T-helper 1 cell treated with Interleukin-12 subunit alpha and Interleukin-12 subunit beta and Interleukin-4 antibody, amounts not matched to agents 30 μg/mL and 1 μg/mL, for 36 hours (primary cell): ENCODE results near the gene MACROH2A1.
A peak's percentile ranks its signal among the peaks of the same experiment; 100 is the strongest.

Experiments used
- H3K27ac Mint-ChIP-seq: one replicate; pipeline ENCODE4 v1.8.0; 2021; ENCODE audit warnings: mild to moderate bottlenecking, mixed read lengths
- H3K27me3 Mint-ChIP-seq: one replicate; pipeline ENCODE4 v1.8.0; 2021; ENCODE audit warnings: low read depth, mixed read lengths
- H3K36me3 Mint-ChIP-seq: one replicate; pipeline ENCODE4 v1.8.0; 2021; ENCODE audit warnings: low read depth, mixed read lengths
- H3K4me1 Mint-ChIP-seq: one replicate; pipeline ENCODE4 v1.8.0; 2021; ENCODE audit warnings: low read depth, mixed read lengths
- H3K4me3 Mint-ChIP-seq: one replicate; pipeline ENCODE4 v1.8.0; 2021; ENCODE audit warnings: mild to moderate bottlenecking, moderate library complexity, mixed read lengths
- H3K9me3 Mint-ChIP-seq: one replicate; pipeline ENCODE4 v1.8.0; 2021; ENCODE audit warnings: mixed read lengths

Gene MACROH2A1

DNA sequence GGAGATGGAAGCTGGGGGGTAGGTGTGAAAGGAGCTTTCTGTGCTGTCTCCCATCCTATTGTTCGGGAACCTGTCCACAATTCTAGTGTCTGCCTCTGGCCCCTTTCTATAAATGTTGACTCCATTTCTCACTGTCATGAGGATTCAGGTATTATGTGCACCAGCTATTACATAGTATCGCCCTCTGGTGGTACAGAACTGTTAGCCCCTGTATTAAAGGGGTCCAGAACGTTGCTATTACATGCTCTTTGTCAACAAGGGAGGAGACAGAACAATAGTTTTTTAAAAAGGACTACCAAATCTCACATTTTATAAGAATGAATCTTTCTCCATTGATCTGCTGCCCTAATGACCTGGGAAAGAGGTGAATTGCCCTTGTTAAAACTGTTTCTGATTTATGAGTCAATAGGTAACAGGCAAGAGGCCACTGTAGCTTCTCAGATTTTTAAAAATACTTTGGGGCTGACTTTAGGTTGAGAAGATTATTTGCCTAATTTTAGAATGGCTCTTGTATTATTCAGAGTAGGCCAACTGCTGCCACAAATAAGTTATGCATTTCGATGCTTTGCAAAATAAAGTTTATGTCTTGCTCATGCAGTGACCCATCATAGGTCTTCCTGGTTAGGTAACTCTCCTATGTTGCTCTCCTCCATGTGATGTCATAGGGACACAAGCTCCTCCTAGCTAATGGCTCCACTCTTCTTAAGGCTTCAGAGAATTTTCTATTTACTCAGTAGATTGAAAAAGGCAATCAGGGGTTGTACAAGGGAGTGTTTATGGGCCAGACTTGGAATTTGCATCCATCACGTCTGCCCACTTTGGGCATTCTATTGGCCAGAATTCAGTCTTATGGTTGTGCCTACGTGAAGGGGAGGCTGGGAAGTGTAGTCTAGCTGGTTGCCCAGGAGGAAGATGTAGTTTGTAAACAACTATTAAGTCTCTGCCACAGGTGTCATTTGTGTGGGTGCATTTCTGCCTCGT is 27.4 kb upstream of the MACROH2A1 start:
- H3K36me3 Mint-ChIP-seq: peaks cover 3% of the 10 kb centered on the region
- H3K9me3 Mint-ChIP-seq: peaks cover 4% of the 10 kb centered on the region
- peaks cover 18% of the 10 kb centered on the region for H3K27me3 Mint-ChIP-seq
- no peak overlapping the region for H3K4me3 Mint-ChIP-seq
- H3K4me1 Mint-ChIP-seq: peaks cover 18% of the 10 kb centered on the region
- peak overlapping the region; percentile 74 for H3K27ac Mint-ChIP-seq

DNA sequence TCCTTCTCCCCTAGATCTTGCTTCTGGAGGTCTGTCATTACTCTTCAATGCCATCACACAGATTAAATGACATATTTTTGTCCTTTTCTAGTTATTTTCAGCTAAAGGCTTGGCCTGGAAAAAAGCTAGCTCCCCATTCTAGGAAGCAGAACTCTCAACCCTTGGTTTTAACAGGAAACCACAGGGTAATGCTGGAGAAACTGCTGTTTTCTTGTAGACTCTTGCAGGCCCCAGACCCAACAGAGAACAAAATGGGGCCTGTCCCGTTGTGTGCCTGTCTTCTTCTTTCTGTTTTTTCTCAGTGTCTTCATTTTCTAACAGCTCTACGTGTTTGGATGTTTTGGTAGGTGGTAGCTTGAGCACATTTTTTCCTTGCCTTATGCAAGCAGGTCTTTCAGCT is 26.6 kb upstream of the MACROH2A1 start:
- H3K4me1 Mint-ChIP-seq: peaks cover 18% of the 10 kb centered on the region
- peaks cover 26% of the 10 kb centered on the region for H3K27me3 Mint-ChIP-seq
- no peak overlapping the region for H3K4me3 Mint-ChIP-seq
- H3K9me3 Mint-ChIP-seq: peaks cover 4% of the 10 kb centered on the region
- H3K36me3 Mint-ChIP-seq: peaks cover 3% of the 10 kb centered on the region
- H3K27ac Mint-ChIP-seq: peak overlapping the region; percentile 74

DNA sequence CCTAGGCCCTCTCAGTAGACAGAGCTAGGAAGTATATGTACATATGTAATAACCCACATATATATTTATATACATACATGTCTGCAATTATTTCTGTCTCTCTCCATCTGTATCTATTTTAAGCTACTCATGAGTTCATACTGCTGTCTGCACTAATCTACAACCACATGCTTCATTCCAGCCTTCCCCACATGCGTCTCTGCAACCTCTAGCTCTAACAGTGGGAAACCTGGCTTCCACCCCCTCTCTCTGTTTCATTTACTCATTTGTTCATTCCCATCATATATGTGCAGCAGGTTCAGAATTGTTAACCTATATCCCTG is 24.8 kb upstream of the MACROH2A1 start:
- Mint-ChIP-seq H3K4me3 (no peak overlapping the region), H3K27me3 (peaks cover 38% of the 10 kb centered on the region), H3K4me1 (peaks cover 18% of the 10 kb centered on the region), H3K27ac (no peak overlapping the region), H3K36me3 (peaks cover 3% of the 10 kb centered on the region), H3K9me3 (peaks cover 3% of the 10 kb centered on the region)

DNA sequence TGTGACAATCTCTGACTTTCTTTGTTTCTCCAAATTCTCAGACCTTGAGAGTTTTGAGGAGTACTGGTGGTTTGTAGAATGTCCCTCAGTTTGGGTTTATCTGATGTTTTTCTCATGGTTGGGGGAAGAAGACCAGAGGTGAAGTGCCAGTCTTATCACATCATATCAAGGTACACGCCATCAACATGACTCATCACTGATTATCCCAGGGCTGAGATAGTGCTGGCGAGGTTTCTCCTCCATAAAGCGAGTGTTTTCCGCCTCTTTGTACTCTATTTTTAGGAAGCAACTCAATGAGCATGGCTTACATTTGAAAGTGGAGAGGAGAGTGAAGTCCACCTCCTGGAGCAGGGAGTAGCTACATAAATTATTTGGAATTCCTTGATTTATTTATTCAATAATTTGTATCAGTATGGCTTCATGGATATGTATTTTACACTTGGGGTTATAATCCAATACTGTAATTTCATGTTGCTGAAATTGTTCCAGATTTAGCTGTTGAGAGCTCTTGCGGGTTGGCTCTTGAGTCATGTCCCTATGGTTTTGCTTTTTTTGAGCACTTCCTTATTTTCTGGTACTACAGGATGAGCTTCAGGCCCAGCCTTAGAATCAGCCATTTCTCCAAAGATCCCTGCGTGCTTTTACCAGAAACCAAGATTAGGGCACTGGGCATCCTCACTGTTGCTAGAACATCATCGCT is 24.3 kb upstream of the MACROH2A1 start:
- Mint-ChIP-seq H3K4me3 (no peak overlapping the region), H3K9me3 (no peaks in the 10 kb centered on the region), H3K4me1 (peaks cover 18% of the 10 kb centered on the region), H3K27ac (no peak overlapping the region), H3K27me3 (peaks cover 39% of the 10 kb centered on the region), H3K36me3 (no peaks in the 10 kb centered on the region)

DNA sequence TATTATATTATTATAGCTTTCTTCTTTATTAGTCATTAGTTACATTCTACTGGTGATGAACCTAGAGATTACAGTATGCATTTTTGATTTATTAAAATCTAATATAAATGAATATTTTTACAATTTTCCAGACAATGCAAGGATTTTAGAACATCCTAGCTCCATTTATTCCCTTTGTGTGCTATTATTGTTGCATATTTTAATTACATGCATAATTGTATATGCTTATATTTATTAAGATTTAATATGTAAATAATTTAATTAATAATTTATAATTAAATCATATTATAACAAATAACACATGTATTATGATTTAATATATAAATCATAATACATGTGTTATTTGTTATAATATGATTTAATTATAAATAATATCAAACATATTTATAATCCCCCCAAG is 23.4 kb upstream of the MACROH2A1 start:
- Mint-ChIP-seq H3K36me3 (no peaks in the 10 kb centered on the region), H3K27ac (no peak overlapping the region), H3K4me1 (peaks cover 18% of the 10 kb centered on the region), H3K9me3 (no peaks in the 10 kb centered on the region), H3K27me3 (peaks cover 48% of the 10 kb centered on the region), H3K4me3 (no peak overlapping the region)

DNA sequence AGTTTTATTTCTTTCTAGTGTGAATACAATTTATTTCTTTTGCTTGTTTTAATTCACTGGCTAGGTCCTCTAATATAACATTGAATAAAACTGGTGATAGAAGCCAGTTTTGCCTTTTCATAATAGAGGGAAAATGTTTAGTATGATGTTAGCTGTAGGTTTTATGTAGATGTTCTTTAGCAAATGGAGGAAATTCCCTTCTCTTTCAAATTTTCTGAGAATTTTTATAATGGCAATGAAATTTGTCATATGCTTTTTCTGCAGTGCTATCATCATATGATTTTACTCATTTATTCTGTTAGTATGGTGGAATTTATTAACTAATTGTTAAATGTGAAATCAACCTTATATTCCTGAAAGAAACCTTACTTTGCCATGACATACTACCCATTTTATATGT is 18.1 kb upstream of the MACROH2A1 start:
- H3K9me3 Mint-ChIP-seq: no peaks in the 10 kb centered on the region
- H3K27me3 Mint-ChIP-seq: peaks cover 77% of the 10 kb centered on the region

DNA sequence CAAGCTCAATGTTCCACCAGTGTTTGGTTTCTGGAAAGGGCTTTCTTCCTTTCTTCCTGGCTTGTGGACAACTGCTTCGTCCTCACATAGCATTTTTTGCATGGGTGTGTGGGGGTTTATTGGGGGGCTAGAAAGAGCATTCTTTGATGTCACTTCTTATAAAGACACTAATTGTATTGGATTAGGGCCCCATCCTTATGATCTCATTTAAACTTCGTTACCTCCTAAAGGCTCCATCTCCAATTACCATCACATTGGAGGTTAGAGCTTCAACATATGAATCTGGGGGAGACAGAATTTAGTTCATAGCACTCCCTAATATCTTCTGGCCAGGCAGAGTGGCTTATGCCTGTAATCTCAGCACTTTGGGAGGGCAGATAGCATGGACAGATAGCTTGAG is 6.1 kb upstream of the MACROH2A1 start:
- Mint-ChIP-seq H3K4me3 (no peak overlapping the region), H3K27ac (no peak overlapping the region), H3K27me3 (peaks cover 41% of the 10 kb centered on the region), H3K4me1 (peaks cover 4% of the 10 kb centered on the region), H3K9me3 (peaks cover 4% of the 10 kb centered on the region), H3K36me3 (peaks cover 2% of the 10 kb centered on the region)

More for the DNA sequence above, 18.1 kb upstream of the MACROH2A1 start:
- Mint-ChIP-seq H3K27ac (no peak overlapping the region), H3K4me1 (no peaks in the 10 kb centered on the region), H3K4me3 (no peak overlapping the region), H3K36me3 (no peaks in the 10 kb centered on the region)

DNA sequence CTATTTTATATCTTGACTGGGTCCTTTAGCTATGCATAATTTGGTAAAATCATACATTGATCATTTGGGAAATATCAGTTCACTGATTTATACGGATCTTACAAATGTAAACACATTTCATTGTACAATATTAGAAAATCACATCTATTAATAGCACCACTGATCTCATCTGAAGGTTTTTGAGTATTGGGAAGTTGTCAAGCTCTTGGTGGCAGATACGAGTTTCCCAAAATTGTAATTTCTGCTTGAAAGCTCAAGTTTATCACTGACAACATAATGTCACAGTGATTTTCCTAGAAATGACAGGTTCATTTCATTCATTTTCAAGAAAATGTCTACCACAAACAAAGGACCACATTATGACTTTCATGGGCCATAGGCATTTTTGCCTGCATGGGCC is 3.0 kb upstream of the MACROH2A1 start:
- Mint-ChIP-seq H3K4me3 (no peak overlapping the region), H3K27ac (no peak overlapping the region), H3K36me3 (peaks cover 8% of the 10 kb centered on the region), H3K4me1 (peaks cover 19% of the 10 kb centered on the region), H3K9me3 (peaks cover 4% of the 10 kb centered on the region), H3K27me3 (peaks cover 33% of the 10 kb centered on the region)

DNA sequence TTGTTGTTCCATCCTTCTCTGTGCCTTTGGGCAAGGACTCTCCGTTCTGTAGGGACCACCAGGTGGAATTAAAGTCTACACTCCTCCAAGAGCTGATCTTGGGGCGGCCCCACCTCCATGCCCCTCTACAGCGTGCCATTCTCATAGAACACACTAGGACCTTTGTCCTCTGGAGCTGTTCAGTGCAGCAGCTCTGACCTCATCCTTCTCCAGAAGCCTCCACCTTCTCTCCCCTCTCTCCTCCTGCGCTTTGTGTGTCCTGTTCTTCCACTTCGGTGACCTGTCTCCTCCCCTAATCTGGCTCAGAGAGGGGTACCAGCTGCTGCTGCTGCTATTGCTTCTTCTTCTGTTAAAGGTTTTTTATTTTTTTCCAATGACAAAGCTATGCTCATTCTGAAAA is 1.8 kb upstream of the MACROH2A1 start:
- Mint-ChIP-seq H3K36me3 (peaks cover 8% of the 10 kb centered on the region), H3K9me3 (peaks cover 4% of the 10 kb centered on the region), H3K4me3 (peak overlapping the region; percentile 59), H3K27me3 (peaks cover 25% of the 10 kb centered on the region), H3K27ac (peak overlapping the region; percentile 59), H3K4me1 (peaks cover 29% of the 10 kb centered on the region)

DNA sequence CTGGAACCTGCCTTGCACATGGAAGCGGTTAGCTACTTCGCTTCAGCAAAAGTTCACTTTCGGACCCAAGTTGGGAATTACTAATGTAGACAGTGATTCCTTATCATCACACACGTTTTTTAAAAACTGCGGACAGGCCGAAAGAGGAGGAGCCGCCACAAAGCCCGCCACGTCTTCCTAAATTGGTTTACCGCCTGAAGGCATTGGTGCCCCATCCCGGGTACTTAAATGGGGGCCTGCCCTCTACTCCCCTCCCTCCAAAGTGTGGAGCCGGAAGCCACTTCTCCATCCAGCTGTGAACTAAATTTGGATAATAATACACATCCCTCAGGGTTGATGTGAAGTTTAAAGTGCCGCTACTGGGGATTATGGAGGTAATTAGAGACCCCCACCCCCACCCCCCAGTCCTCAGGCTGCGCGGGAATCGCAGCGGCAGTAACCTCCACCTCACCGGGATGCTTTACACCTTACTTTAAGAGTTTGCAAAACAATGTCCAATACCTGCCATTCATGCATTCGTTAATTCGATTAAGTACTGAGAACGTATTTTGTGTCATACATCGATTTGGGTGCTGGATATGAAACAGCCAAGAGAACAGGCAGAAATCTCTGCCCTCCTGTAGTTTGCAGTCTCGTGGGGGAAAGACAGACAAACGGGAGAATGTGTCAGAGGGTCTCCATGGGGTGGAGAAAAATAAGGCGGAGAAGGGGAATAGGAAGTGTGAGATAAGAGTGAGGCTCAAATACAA is 937 bp upstream of the MACROH2A1 start:
- H3K36me3 Mint-ChIP-seq: peaks cover 12% of the 10 kb centered on the region
- peaks cover 36% of the 10 kb centered on the region for H3K4me1 Mint-ChIP-seq
- H3K27ac Mint-ChIP-seq: peak overlapping the region; percentile 98
- peaks cover 1% of the 10 kb centered on the region for H3K9me3 Mint-ChIP-seq
- peak overlapping the region; percentile 94 for H3K4me3 Mint-ChIP-seq
- peaks cover 22% of the 10 kb centered on the region for H3K27me3 Mint-ChIP-seq

DNA sequence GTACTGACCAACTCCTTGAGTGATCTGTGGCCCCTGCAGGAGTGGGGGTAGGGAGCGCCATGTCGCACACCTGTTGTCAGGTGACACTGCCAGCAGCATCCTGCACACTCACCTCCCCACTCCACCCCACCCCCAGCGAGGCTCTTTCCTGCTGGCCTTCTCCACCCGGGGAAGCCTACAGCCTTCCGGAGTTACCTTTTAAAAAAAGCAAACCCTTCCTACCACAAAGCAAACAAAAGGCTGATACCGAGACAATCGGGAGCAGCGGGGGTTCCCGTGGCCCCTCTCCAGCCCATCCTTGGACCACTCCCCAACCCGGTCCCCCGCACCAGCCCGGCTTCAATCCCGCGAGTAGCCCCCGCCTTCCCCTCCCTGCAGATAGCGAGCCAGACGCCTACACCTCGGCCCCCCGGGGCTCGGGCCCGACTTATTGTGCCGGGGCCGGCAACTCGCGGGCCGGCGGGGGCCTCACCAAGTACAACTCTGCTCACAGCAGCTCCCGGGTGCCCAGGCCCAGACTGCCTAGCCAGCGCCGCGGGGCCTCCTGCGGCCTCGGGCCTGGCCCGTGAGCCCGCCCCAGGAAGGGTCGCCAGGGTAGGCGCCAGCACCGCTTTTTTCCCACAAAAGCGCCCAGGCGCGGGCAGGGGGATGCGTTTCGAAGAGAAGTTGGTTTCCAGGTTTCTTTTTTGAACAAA is 724 bp downstream of the MACROH2A1 start:
- Mint-ChIP-seq H3K9me3 (no peaks in the 10 kb centered on the region), H3K4me3 (peak overlapping the region; percentile 89), H3K4me1 (peaks cover 45% of the 10 kb centered on the region)

DNA sequence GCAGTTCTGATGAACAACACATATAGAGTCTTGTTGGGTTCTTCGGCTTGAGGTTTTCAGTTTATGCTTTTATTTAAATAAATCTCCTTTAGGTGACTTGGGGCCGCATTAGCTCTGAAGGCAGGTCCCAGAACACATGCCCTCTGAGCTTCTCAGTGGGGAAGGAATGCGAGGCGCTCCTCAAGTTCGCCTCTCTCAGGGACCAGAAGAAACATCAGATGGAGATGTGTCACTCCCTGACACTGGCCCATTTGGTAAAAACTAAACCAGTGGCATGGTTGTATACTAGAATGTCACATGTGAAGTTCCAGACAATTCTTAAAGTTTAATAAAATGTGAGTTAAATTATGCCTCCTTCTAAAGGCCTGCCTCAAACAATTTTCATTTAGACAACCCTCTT is 1.9 kb downstream of the MACROH2A1 start:
- H3K9me3 Mint-ChIP-seq: no peaks in the 10 kb centered on the region
- peak overlapping the region; percentile 70 for H3K27ac Mint-ChIP-seq
- H3K27me3 Mint-ChIP-seq: peaks cover 11% of the 10 kb centered on the region
- H3K4me3 Mint-ChIP-seq: peak overlapping the region; percentile 68
- peaks cover 57% of the 10 kb centered on the region for H3K4me1 Mint-ChIP-seq
- H3K36me3 Mint-ChIP-seq: peaks cover 20% of the 10 kb centered on the region

More for the DNA sequence above, 724 bp downstream of the MACROH2A1 start:
- peak overlapping the region; percentile 93 for H3K27ac Mint-ChIP-seq
- peaks cover 11% of the 10 kb centered on the region for H3K27me3 Mint-ChIP-seq
- H3K36me3 Mint-ChIP-seq: peaks cover 12% of the 10 kb centered on the region

DNA sequence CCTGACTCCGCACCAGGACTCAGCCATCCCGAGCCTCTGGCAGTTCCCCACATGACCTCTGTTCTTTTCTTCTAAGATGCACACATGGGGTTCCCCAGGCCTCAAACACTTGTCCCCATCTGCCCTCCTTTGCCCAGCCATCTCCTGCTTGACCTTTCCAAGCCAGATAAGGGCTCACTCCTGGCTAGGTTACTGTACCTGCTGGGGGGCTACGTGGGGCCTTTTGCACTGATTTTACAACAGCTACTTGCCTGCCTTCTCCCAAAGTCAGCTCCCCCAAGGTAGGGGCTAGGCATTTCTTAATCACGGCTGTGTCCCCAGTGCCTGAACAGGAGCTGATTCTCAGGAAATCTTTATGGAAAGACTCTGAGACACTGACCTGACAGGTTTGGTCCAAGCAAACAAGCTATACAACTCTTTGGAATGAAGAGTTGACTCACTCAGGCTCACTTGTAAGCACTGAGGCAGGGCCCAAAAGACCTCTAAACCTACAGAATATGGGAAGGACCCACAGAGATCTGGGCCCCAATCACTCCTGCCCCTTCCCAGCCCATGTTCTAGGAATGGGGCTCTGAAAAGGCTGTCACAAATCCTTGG is 2.5 kb downstream of the MACROH2A1 start:
- H3K9me3 Mint-ChIP-seq: no peaks in the 10 kb centered on the region
- peaks cover 63% of the 10 kb centered on the region for H3K4me1 Mint-ChIP-seq
- H3K27me3 Mint-ChIP-seq: peaks cover 11% of the 10 kb centered on the region
- H3K27ac Mint-ChIP-seq: no peak overlapping the region
- peaks cover 20% of the 10 kb centered on the region for H3K36me3 Mint-ChIP-seq
- H3K4me3 Mint-ChIP-seq: no peak overlapping the region

DNA sequence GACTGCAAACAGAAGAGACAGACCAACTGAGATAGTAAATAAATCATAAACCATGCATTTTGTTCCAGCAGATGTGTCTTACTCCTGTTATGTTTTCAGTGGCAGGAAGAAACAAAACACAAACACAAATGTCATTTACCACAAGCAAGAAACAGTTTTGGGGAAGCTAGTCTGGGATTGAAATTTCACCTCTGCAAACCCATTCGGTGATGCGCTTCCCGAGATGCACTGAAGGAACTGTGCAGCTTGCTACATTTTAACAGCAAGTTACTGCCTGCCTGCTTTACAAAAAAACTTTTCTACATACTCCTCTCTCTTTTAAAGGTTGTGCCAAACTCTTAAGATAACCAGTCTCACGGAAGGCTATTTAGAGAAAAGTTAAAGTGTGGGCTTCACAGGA is 3.2 kb downstream of the MACROH2A1 start:
- Mint-ChIP-seq H3K9me3 (no peaks in the 10 kb centered on the region), H3K27me3 (peaks cover 7% of the 10 kb centered on the region), H3K4me3 (no peak overlapping the region), H3K27ac (no peak overlapping the region), H3K36me3 (peaks cover 20% of the 10 kb centered on the region), H3K4me1 (peaks cover 65% of the 10 kb centered on the region)
